HK-2 (cell line): ENCODE results near the gene TRPC4AP.
"Not testable (repeated sequence)": the region's sequence is repeated elsewhere in the genome, so short reads cannot be mapped to it uniquely, and the experiment has no call there.

Source experiments
- DNase-seq: peaks from one replicate; pipeline ENCODE4 v3.0.0-alpha.2; 2018; ENCODE audit not compliant: unreplicated experiment

TRPC4AP gene

GRCh38 chr20:35092524-35093266 is at the start of gene TRPC4AP:
TSS of gene TRPC4AP (minus strand) at chr20:35092807. CDS start at chr20:35092781, 26 bp downstream.
- peak; percentile 97 for DNase-seq

- no peak for DNase-seq
Measured at GRCh38 chr20:35135867-35136586, 43.4 kb upstream of the TRPC4AP start.

- no peak for DNase-seq
Measured at GRCh38 chr20:35134880-35135279, 42.3 kb upstream of the TRPC4AP start.

- no peak for DNase-seq
Measured at GRCh38 chr20:35134472-35134871, 41.9 kb upstream of the TRPC4AP start.

- DNase-seq, result no peak
Measured at GRCh38 chr20:35133735-35134134, 41.1 kb upstream of the TRPC4AP start.

- DNase-seq, result no peak
Measured at GRCh38 chr20:35133031-35133430, 40.4 kb upstream of the TRPC4AP start.

GRCh38 chr20:35131934-35132333 is 39.3 kb upstream of the TRPC4AP start:
- DNase-seq, result no peak

- DNase-seq, result no peak
Measured at GRCh38 chr20:35129647-35130069, 37.1 kb upstream of the TRPC4AP start.

- DNase-seq, result no peak
Measured at GRCh38 chr20:35125753-35126152, 33.1 kb upstream of the TRPC4AP start.

- no peak for DNase-seq
Measured at GRCh38 chr20:35122756-35123405, 30.3 kb upstream of the TRPC4AP start.

- no peak for DNase-seq
Measured at GRCh38 chr20:35121186-35121585, 28.6 kb upstream of the TRPC4AP start.

GRCh38 chr20:35120012-35120701 is 27.6 kb upstream of the TRPC4AP start:
- DNase-seq, result peak; percentile 26

GRCh38 chr20:35117629-35118028 is 25.0 kb upstream of the TRPC4AP start:
- DNase-seq, result no peak

- no peak for DNase-seq
Measured at GRCh38 chr20:35117196-35117595, 24.6 kb upstream of the TRPC4AP start.

GRCh38 chr20:35116258-35116657 is 23.7 kb upstream of the TRPC4AP start:
- DNase-seq, result no peak

- DNase-seq, result no peak
Measured at GRCh38 chr20:35115606-35116005, 23.0 kb upstream of the TRPC4AP start.

- not testable (repeated sequence) for DNase-seq
Measured at GRCh38 chr20:35112276-35112675, 19.7 kb upstream of the TRPC4AP start.

GRCh38 chr20:35111141-35111888 is 18.7 kb upstream of the TRPC4AP start:
- DNase-seq, result peak; percentile 64

- DNase-seq, result no peak
Measured at GRCh38 chr20:35108921-35109320, 16.3 kb upstream of the TRPC4AP start.

GRCh38 chr20:35106827-35107380 is 14.3 kb upstream of the TRPC4AP start:
- no peak for DNase-seq

- no peak for DNase-seq
Measured at GRCh38 chr20:35104685-35105295, 12.2 kb upstream of the TRPC4AP start.
